Posterior cingulate gyrus (tissue), 11 donors: Measurements from ENCODE around the gene NR2F6.
A peak's percentile ranks its signal among the peaks of the same experiment; 100 is the strongest.
"Not testable (repeated sequence)": the region's sequence is repeated elsewhere in the genome, so short reads cannot be mapped to it uniquely, and the experiment has no call there.

ENCODE experiments used
- DNase-seq, 10 donors: peaks; one replicate each; pipeline versions ENCODE4 v3.0.0 to v3.0.0-alpha.2; 2020 to 2021; ENCODE audit warnings: mixed read lengths in 3 of 10
- intact Hi-C: fragments of 100-400 bp; cut with DNase I; formaldehyde crosslinking; loops from one replicate; pipeline ENCODE4 v1.15.1; 2023

NR2F6 gene

GRCh38 chr19:17245535-17245984 lies at the start of gene NR2F6:
Gene NR2F6 (minus strand): TSS chr19:17245919. CDS start chr19:17245220, 699 bp downstream.
- intact Hi-C loops = no loop called here
- DNase-seq = no peak

GRCh38 chr19:17294051-17294891 lies 48.6 kb upstream of the NR2F6 start:
- DNase-seq = peak in 1 of 10 donors; percentile 87
- intact Hi-C loops = no loop called here

- DNase-seq = no peak
- intact Hi-C loops = no loop called here
These were observed 47.9 kb upstream of the NR2F6 start for GRCh38 chr19:17293605-17294004.

GRCh38 chr19:17292301-17293074 lies 46.8 kb upstream of the NR2F6 start:
- peak in 5 of 10 donors; percentile 48 to 92 (median 51) for DNase-seq
- intact Hi-C loops = no loop called here

- peak in 7 of 10 donors; percentile 18 to 90 (median 49) for DNase-seq
- intact Hi-C loops = no loop called here
These were observed 43.8 kb upstream of the NR2F6 start for GRCh38 chr19:17289489-17289888.

- no peak for DNase-seq
- intact Hi-C loops = no loop called here
These were observed 41.0 kb upstream of the NR2F6 start for GRCh38 chr19:17286752-17287151.

- DNase-seq = no peak
- intact Hi-C loops = no loop called here
These were observed 40.5 kb upstream of the NR2F6 start for GRCh38 chr19:17286263-17286662.

GRCh38 chr19:17285415-17286135 lies 39.9 kb upstream of the NR2F6 start:
- DNase-seq = no peak
- intact Hi-C loops = no loop called here

- no peak for DNase-seq
- intact Hi-C loops = loop anchor here (1.0 kb wide), 1 partner anchor 216 kb away; no protein-coding TSS in a partner anchor
These were observed 37.8 kb upstream of the NR2F6 start for GRCh38 chr19:17283504-17283996.

GRCh38 chr19:17282488-17283125 lies 36.9 kb upstream of the NR2F6 start:
- intact Hi-C loops = loop anchor here (1.0 kb wide), 2 partner anchors 76 to 215 kb away; no protein-coding TSS in a partner anchor
- peak; percentile 60 to 97 (median 78) for DNase-seq

- intact Hi-C loops = loop anchor here (1.0 kb wide), 1 partner anchor 75 kb away; no protein-coding TSS in a partner anchor
- DNase-seq = peak in 5 of 10 donors; percentile 24 to 89 (median 56)
These were observed 35.9 kb upstream of the NR2F6 start, which contains the start of gene ANKLE1 for GRCh38 chr19:17281391-17282304. Gene ANKLE1 (plus strand): TSS chr19:17281901. CDS start chr19:17281921, 20 bp downstream.

GRCh38 chr19:17279436-17279835 lies 33.7 kb upstream of the NR2F6 start:
- intact Hi-C loops = no loop called here
- DNase-seq = no peak

GRCh38 chr19:17275441-17276175 lies 29.9 kb upstream of the NR2F6 start:
- intact Hi-C loops = no loop called here
- DNase-seq = no peak

GRCh38 chr19:17274892-17275291 lies 29.2 kb upstream of the NR2F6 start:
- DNase-seq, intact Hi-C loops: not testable (repeated sequence)

- no peak for DNase-seq
- intact Hi-C loops = loop anchor here (5.0 to 10.0 kb wide), 2 partner anchors 39 to 54 kb away; partner anchors contain the start of genes DDA1, MRPL34 and USE1
These were observed 23.0 kb upstream of the NR2F6 start for GRCh38 chr19:17268754-17269153.

- intact Hi-C loops = loop anchor here (5.0 to 10.0 kb wide), 2 partner anchors 40 to 52 kb away; partner anchors contain the start of genes DDA1, MRPL34 and USE1
These were observed 21.5 kb upstream of the NR2F6 start, which contains the start of gene BABAM1 for GRCh38 chr19:17266975-17267788. Gene BABAM1 (plus strand): TSS chr19:17267443. CDS start chr19:17268807, 1,364 bp downstream.

GRCh38 chr19:17266589-17266974 lies 20.9 kb upstream of the NR2F6 start:
- intact Hi-C loops = loop anchor here (5.0 to 10.0 kb wide), 2 partner anchors 41 to 52 kb away; partner anchors contain the start of genes DDA1, MRPL34 and USE1
- DNase-seq = no peak

More at GRCh38 chr19:17266975-17267788, 21.5 kb upstream of the NR2F6 start, which contains the start of gene BABAM1:
- peak; percentile 92 to 99 (median 96) for DNase-seq
